LoVo (cell line): ENCODE data around the gene OR2T34.
"Not testable (repeated sequence)": the region's sequence is repeated elsewhere in the genome, so short reads cannot be mapped to it uniquely, and the experiment has no call there.

Experiments
- DNase-seq: peaks from one replicate; pipeline ENCODE4 v3.0.0-alpha.2; 2016; ENCODE audit warnings: low spot score

The OR2T34 gene

DNA sequence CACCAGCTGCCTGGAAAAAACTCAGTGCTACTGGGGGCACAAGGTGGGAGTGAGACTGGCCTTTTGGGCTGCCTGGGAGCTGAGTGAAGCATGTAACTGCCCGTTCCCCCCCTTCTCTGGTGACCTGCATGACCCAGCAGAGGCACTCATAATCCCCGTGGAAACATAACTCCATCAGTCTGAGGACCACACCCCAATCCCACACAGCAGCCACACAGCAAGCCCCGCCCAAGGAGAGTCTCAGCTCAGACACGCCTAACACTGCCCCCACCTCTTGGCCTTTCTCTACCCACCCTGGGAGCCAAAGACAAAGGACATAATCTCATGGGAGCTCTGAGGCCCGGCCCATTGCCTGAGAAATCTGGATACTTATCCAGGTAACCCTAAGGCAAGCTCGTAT, 23.5 kb downstream of the OR2T34 start:
- not testable (repeated sequence) for DNase-seq

DNA sequence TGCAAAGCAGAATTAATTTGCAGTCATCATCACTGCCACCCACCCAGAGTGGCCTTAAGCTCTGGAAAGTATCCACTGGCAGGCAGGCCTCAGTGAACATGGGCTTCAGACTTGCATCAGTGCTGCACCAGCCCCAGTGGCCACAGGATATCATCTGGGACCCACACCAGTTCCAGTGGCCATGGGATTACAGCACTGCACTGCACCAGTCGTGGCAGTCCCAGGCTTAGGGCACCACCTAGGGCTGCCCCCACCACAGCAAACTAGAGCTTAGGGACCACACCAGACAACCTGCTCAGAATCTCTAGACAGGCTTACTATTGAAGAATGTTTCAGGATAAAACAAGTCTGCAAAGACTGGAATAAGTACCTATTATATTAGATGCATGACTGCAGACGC, 27.2 kb downstream of the OR2T34 start:
- DNase-seq = not testable (repeated sequence)

DNA sequence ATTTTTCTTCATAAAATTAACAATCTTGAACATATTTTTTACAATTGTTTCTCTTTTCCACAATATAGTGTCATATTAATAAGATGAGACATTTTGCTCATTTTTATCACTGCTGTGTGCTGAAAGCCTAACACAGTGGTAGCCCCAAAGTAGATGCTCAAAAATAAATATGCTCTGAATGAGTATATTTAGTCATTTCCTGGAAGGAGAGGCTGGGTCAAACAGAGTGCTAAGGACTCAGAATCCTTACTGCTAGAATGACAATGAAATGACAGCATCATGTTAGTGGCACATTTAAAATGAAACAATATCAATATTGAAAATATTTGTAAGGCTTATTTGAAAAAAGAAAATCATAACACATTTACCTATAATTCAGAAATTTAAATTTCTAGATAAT, 37.1 kb downstream of the OR2T34 start:
- DNase-seq = not testable (repeated sequence)
